Raji (cell line): Measurements from ENCODE around the gene FNBP1.

Experiments used
- POLR2A ChIP-seq: IDR thresholded peaks from 2 replicates; pipeline ENCODE4 v1.6.1; 2011; ENCODE audit warnings: low read depth, low read length, control low read depth; ENCODE audit not compliant: insufficient read depth

The FNBP1 gene

DNA sequence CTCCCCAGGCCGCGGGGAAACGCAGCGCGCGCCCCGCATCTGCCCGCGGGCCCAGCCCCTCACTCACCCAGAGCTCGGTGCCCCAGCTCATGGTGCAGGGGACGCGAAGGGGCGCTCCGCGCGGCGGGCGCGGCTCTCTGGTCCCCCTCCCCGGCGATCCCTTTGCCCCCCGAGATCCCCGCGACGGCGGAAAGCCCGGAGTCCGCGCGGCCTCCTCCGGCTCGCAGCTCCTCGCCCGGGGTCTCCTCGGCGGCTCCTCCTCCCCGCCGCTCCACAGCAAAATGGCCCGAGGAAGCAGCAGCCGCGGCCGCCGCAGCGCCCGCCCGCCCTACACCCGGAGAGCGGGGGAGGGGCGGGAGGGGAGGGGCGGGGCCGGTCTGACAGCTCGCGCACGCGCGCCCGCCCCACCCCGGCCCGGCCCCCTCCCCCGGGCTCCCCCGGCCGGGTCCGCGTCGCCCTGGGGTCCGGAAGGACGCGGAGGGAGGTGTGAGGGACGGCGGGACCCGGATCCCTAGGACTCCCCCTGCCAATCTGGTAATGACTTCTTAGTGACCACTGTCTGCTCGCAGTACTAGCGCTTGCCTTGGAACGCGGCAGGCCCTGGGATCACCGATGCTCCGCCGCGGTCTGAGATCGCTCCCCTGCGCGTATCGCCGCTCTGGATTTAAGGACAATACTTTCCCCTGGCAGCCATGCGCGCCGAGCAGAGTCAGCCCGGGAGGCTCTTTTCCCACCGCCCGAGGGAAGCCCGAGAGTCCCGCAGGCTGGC, at the start of gene FNBP1:
Gene FNBP1 (minus strand): TSS at position 305 of the 769 bp plus-strand sequence. CDS start 214 bp downstream, at position 91.
- TF ChIP-seq POLR2A = peak; percentile 65

DNA sequence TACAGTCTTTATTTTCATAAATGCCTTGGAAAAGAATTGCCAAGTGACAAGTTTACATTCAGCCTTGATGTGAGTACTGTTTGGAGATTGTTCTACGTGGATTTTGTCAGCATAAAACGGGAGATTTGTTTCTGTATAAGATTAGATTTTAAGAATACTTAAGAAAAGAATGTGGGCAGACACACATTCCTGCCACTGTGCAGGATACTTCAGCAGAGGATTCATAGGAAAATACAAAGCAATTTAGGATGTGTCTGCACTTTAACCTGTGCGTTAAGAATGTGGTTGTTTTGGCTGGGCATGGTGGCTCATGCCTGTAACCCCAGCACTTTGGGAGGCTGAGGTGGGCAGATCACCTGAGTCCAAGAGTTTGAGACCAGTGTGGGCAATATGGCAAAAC, 47.9 kb upstream of the FNBP1 start:
- TF ChIP-seq POLR2A = no peak

DNA sequence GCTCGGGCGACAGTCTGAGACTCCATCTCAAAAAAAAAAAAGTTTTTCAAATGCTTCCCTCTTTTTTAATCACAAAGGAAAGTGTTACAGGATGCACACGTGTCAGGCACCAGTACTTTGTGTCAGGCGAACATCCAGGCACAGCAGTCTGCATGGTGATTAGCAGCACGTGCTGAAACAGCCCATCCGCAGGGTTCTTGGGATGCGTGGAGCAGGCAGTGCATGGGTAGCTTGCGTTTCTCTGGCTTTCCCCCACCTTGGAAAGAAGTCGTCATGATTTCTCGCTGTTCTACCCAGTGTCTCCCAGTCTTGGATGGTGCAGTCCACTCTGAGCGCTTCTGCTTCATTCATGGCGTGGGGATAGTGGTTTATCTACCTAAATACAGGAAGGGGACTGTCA, 46.2 kb upstream of the FNBP1 start:
- no peak for TF ChIP-seq POLR2A

DNA sequence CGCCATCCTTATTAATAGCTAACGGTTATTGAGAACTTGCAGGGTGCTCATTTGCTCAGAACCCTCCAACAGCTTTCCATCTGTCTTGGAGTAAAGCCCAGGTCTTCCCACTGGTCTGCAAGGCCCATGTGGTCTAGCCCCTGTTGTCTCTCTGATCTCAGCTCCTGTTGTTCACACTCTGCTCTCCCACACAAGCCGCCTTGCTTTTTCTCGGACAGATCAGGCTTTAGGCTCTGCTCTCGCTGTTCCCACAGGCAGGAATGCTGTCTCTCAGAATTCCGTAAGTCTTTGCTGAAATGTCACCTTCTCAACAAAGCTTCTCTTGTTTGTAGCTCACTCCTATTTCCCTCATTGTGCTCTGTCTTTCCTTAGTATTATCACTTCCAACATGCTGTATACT, 45.1 kb upstream of the FNBP1 start:
- no peak for TF ChIP-seq POLR2A

DNA sequence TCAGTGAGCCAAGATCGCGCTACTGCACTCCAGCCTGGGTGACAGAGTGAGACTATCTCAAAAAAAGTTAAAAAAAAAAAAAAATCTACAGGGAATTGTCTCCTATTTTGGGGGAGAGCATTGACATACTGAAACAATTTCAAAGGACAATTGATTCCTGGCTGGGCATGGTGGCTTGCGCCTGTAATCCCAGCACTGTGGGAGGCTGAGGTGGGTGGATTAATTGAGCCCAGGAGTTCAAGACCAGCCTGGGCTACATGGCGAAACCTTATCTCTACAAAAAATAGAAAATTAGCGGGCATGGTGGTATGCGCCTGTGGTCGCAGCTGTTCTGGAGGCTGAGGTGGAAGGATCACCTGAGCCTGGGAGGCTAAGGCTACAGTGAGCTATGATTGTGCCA, 41.3 kb upstream of the FNBP1 start:
- no peak for TF ChIP-seq POLR2A

DNA sequence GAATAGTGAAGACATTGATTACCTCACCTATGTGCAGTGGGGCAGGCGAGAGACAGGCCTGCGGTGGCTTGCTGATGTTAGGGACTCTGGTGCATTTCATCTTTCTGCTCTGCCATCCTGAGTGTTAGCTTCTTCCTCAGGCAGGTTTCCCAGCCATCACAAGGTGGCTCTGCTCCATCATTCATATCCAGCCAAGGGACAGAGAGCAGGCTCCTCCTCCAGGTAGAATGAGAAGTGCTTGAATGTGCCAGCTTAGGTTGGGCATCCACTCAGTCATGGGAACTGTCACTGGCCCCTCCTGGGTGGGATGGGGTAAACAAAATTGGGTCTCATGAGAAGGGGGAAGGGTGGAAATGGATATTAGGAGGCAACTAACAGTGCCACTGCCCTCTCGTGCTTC, 35.6 kb upstream of the FNBP1 start:
- TF ChIP-seq POLR2A = no peak

DNA sequence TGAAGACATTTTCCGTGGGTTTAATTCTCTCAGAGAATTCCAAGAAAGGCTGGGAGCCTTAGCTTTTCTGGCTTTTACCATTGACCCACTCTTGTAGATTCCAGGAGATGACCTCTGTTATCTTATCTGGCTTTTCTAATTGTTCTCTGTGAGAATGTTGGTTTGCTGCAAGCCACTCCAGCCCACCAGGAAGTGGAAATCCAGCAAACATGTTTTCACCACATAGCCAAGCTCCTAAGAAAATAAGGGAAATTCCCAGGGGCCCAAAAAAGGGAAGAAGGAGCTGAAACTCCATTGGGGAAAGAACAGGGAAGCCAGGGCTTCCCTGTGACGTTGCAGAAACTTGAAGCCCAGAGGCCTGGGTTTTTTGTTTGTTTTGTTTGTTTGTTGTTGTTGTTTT, 30.4 kb upstream of the FNBP1 start:
- TF ChIP-seq POLR2A = no peak

DNA sequence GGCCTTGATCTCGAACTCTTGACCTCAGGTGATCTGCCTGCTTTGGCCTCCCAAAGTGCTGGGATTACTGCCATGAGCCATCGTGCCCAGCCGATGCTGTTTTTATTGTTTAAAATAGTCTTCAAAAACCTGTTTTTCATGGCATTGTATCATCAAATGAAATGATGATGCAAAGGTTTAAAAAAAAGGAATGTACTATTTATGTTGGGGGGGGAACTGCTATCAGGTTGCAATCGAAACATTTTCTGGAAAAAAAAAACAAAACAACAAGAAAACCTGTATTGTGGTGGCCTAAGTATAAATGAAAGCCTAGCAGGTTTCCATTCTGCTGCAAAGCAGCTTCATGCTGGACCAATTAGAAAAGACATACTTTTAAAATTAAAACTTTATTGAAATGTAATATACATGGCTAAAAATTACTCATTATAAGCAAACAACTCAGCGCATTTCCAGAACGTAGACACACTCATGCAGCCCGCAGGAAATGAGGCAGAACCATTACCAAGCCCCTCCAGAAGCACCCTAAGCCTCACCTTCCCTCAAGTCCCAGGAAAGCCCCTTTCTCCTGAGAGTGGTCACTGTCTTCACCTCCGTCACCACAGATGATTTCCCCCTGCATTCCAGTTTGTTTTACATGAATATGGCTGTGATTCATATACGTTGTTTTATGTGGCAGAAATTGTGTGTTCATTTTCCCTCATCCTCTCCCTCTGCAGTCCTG, 29.7 kb upstream of the FNBP1 start:
- no peak for TF ChIP-seq POLR2A

DNA sequence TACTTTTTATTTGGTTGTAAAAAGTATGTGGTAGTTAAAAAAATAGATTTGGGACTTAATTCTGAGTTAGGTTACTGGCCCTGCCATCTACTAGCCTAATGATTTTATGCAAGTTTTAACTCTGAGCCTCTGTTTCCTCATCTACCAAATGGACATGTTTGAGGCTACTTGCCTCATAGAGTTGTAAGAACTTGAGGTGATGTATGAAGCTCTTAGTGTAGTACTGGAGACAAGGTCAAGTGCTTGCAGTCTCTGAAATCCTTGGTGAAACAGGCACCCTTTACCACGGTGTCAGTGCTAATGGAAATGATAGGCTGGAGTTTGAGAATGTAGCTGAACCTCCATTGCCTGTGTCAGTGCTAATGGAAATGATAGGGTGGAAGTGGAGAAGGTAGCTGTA, 26.1 kb upstream of the FNBP1 start:
- no peak for TF ChIP-seq POLR2A

DNA sequence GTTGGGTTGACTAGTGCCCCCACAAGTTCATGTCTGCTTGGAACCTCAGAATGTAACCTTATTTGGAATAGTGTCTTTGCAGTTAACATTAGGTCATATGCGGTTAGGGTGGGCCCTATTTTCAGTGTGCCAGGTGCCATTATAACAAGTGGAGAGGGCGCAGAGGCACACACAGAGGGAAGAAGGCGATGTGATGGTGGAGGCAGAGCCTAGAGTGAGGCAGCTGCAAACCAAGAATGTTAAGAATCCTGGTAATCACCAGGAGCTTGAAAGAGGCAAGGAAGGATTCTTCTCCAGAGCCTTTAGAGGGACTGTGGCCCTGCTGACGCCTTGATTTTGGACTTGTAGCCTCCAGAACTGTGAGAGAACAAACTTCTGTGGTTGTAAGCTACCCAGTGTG, 21.6 kb upstream of the FNBP1 start:
- no peak for TF ChIP-seq POLR2A

DNA sequence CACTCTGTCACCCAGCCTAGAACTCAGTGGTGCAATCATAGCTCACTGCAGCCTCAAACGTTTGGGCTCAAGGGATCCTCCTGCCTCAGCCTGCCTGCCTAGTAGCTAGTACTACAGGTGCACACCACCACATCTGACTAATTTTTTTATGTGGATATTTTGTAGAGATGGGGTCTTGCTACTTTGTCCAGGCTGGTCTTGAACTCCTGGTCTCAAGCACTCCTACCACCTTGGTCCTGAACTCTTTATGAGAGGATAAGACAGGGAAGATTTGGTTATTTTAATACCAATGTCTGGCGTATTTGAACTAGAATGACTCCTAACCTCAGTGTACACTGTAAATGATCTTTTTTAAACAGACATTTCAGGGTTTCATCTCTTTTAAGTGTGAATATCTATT, 19.8 kb upstream of the FNBP1 start:
- no peak for TF ChIP-seq POLR2A

DNA sequence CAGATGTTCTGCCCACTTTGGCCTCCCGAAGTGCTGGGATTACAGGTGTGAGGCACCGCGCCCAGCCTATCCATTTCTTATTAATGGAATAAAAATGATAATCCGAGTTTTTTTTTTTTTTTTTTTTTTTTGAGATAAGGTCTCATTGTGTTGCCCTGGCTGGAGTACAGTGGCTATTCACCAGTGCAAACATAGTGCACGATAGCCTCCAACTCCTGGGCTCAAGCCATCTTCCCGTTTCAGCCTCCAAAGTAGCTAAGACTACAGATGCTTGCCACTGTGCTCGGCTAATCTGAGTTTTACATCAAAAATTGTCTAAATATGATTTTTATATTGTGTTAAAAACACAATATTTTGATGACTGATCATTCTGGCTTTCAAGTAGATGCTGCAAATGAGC, 17.3 kb upstream of the FNBP1 start:
- no peak for TF ChIP-seq POLR2A

DNA sequence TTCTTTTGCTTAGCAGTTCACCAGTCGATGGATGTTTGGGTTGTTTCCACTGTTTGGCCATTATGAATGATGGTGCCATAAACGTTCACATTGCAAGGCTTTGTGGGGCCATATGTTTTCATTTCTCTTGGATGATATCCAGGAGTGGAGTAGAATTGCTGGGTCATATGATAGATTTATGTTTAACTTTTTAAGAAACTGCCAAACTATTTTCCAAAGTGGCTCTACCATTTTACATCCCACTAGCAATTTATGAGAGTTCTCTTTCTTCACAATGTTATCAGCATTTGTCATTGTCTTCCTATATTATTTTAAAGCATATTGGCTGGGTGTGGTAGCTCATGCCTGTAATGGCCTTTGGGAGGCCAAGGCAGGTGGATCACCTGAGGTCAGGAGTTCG, 15.9 kb upstream of the FNBP1 start:
- no peak for TF ChIP-seq POLR2A

DNA sequence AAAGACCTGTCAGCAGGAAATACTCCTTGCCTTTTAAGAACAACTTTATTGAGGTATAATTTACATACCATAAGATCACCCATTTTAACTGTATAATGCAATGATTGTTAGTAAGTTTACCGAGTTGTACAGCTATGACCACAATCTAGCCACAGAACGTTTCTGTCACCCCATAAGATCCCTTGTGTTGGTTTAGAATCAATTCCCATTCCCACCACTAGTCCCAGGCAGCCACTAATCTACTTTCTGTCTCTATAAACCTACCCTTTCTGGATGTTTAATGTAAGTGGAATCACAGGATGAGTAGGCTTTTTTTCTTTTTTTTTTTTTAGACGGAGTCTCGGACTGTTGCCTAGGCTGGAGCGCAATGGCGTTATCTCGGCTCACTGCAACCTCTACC, 15.2 kb upstream of the FNBP1 start:
- no peak for TF ChIP-seq POLR2A

DNA sequence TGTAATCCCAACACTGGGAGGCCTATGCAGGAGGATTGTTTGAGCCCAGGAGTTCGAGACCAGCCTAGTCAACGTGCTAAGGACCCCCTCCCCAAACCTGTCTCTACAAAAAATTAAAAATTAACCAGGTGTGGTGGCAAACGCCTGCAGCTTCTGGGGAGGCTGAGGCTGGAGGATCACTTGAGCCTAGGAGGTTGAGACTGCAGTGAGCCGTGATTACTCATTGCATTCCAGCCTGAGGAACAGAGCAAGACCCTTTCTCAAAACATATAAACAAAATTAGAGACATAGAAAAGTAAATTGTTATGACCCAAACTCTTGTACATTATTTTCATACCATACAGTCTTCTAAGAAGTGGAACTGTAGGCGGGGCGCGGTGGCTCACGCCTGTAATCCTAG, 11.8 kb upstream of the FNBP1 start:
- no peak for TF ChIP-seq POLR2A

DNA sequence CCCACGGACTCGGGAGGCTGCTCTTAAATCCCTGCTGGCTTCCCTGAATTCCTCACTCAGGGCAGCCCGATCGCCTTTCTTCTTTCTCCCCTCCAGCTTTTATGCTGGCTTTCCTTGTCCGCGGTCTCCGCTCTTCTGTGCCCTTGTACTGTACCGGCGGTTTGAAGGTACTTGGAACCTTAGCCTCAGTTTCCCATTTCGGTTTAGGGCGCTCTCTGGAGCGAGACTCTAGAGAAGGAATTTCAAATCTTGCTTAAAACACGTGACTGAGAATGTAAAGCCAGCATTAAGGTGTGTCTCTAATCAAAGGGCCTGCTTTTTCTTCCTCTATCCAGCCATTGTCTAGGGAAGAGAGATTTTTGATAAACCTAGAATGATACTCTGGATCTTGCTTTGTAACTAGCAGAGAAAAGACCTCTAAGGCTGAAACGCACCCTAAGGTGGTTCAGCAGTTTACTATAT, 11.4 kb upstream of the FNBP1 start:
- no peak for TF ChIP-seq POLR2A

DNA sequence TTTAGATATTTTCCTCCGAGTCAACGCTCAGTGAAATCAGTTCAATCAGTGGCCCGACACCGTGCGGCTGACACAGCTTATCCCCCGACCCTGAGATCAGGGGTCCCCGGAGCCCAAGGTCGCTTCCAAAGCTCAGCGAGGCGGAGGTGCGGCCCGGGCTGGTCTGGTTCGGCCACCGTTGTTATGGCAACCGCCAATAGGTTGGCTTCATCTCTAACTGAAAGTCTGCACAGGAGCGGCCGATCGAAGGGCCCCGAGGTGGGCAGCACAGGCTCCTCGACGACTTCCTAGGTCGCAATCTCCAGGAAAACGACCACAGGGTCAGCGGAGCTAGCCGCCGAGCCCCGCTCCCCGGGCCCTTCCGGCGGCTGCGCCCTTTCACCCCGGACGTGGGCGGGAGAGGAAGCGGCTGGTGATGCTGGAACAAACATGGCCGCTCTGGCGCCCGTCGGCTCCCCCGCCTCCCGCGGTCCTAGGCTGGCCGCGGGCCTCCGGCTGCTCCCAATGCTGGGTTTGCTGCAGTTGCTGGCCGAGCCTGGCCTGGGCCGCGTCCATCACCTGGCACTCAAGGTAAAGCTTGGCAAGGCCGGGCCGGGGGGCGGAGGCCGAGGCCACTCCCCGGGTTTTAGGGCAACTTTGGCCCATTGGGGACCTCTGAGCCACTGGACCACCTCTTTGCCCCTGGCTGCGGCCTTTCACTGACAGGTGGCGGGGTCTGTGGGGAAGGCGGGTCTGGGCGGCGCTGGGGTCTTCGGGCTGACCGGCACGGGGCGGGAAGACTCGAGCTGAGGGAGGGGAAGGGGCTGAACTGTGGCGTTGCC, 10.7 kb upstream of the FNBP1 start, which contains the start of gene GPR107:
Gene GPR107 (plus strand): TSS at position 403 of the 821 bp plus-strand sequence. CDS start 27 bp downstream, at position 430.
- TF ChIP-seq POLR2A = peak; percentile 77
